Urinary bladder (tissue), 2 donors: ENCODE results near the gene CLINT1. TPM values are rescaled to one million over a fixed set of nuclear protein-coding genes. Genes with fewer than 3 reads are reported as not detected.

Experiments
- polyA plus RNA-seq: library from polyadenylated mRNA; stranded (reverse); fragments of 200-250 nt; gene quantifications from one replicate; pipeline ENCODE4 v1.2.3, GENCODE V29; 2013
- small RNA-seq: library from RNA; depleted of rRNA; stranded (forward); fragments of <200 nt; gene quantifications from one replicate; pipeline ENCODE3, GENCODE V24; 2014
- total RNA-seq: library from RNA; depleted of rRNA; stranded (reverse); fragments of >200 nt; gene quantifications from one replicate; pipeline ENCODE4 v1.2.3, GENCODE V29; 2014
- donor health status: healthy.

CLINT1 gene
- total and polyA plus RNA-seq, 2 donors = 46.8 to 131 TPM

Small RNAs within 50 kb of the gene (small RNA-seq; reads per million reads assigned to genes)
- gene AC026407.1 (not detected), gene RNU6-260P (not detected)

Other genes starting within 250 kb of the CLINT1 start
- gene SOX30, start 206.7 kb downstream of the CLINT1 start, total RNA-seq = not detected
- gene SOX30, start 206.7 kb downstream of the CLINT1 start, polyA plus RNA-seq = 0.33 TPM
- not detected for gene C5orf52, start 187.6 kb downstream of the CLINT1 start, total RNA-seq
- gene C5orf52, start 187.6 kb downstream of the CLINT1 start, polyA plus RNA-seq = not detected
- gene THG1L, start 127.7 kb downstream of the CLINT1 start, total RNA-seq = 27.9 TPM
- 16.7 TPM for gene THG1L, start 127.7 kb downstream of the CLINT1 start, polyA plus RNA-seq
- 15.5 TPM for gene LSM11, start 115.4 kb downstream of the CLINT1 start, total RNA-seq
- gene LSM11, start 115.4 kb downstream of the CLINT1 start, polyA plus RNA-seq = 12.6 TPM